H9 (cell line): ENCODE measurements around the gene IFFO2. TPM values are rescaled to one million over a fixed set of nuclear protein-coding genes. Genes with fewer than 3 reads are reported as not detected.

ENCODE experiments used
- DNase-seq: peaks from one replicate; pipeline ENCODE4 v3.0.0-alpha.2; 2017
- H2AFZ ChIP-seq: one replicate; pipeline ENCODE4 v1.6.1; 2013; ENCODE audit warnings: mild to moderate bottlenecking, low read length, control low read depth, moderate library complexity
- H2AK5ac ChIP-seq: 2 replicates; pipeline ENCODE4 v1.6.1; 2013; ENCODE audit warnings: low read length, control low read depth, mixed read lengths; ENCODE audit not compliant: insufficient read length
- H2BK120ac ChIP-seq: one replicate; pipeline ENCODE4 v1.6.1; 2013; ENCODE audit warnings: low read depth, mild to moderate bottlenecking, low read length, control low read depth, inconsistent platforms; ENCODE audit not compliant: poor library complexity, severe bottlenecking
- H2BK12ac ChIP-seq: 2 replicates; pipeline ENCODE4 v1.6.1; 2013; ENCODE audit warnings: low read length, control low read depth, mixed read lengths, low read depth; ENCODE audit not compliant: insufficient read length
- H2BK15ac ChIP-seq: 2 replicates; pipeline ENCODE4 v1.6.1; 2013; ENCODE audit warnings: low read depth, low read length, control low read depth
- H2BK20ac ChIP-seq: one replicate; pipeline ENCODE4 v1.6.1; 2013; ENCODE audit warnings: low read depth, mild to moderate bottlenecking, low read length, control low read depth, inconsistent platforms; ENCODE audit not compliant: poor library complexity, severe bottlenecking
- H2BK5ac ChIP-seq: 2 replicates; pipeline ENCODE4 v1.6.1; 2013; ENCODE audit warnings: low read length, control low read depth, mixed read lengths; ENCODE audit not compliant: insufficient read length
- H3K14ac ChIP-seq: 2 replicates; pipeline ENCODE4 v1.6.1; 2013; ENCODE audit warnings: low read length, control low read depth; ENCODE audit not compliant: insufficient read depth
- H3K18ac ChIP-seq: 2 replicates; pipeline ENCODE4 v1.6.1; 2013; ENCODE audit warnings: low read depth, mild to moderate bottlenecking, mixed read lengths, low read length, control low read depth; ENCODE audit not compliant: insufficient read length
- H3K23ac ChIP-seq: 2 replicates; pipeline ENCODE4 v1.6.1; 2013; ENCODE audit warnings: low read length, control low read depth, mixed read lengths, low read depth; ENCODE audit not compliant: insufficient read length
- H3K23me2 ChIP-seq: 2 replicates; pipeline ENCODE4 v1.6.1; 2013; ENCODE audit warnings: low read depth, mild to moderate bottlenecking, mixed read lengths, low read length, control low read depth; ENCODE audit not compliant: insufficient read length, poor library complexity, severe bottlenecking
- H3K27ac ChIP-seq: 2 replicates; pipeline ENCODE4 v1.5.1; 2013; ENCODE audit warnings: low read length, control low read depth, mixed read lengths, low read depth; ENCODE audit not compliant: insufficient read length
- H3K27me3 ChIP-seq: 2 replicates; pipeline ENCODE4 v1.6.1; 2013; ENCODE audit warnings: low read length, control low read depth, inconsistent platforms; ENCODE audit not compliant: insufficient read depth
- H3K4ac ChIP-seq: 2 replicates; pipeline ENCODE4 v1.6.1; 2013; ENCODE audit warnings: low read depth, mild to moderate bottlenecking, control low read depth, inconsistent platforms, low read length, moderate library complexity
- H3K4me1 ChIP-seq: 2 replicates; pipeline ENCODE4 v1.6.1; 2013; ENCODE audit warnings: low read length, control low read depth, inconsistent platforms; ENCODE audit not compliant: insufficient read depth
- H3K4me2 ChIP-seq: 2 replicates; pipeline ENCODE4 v1.6.1; 2013; ENCODE audit warnings: low read length, control low read depth, mixed read lengths; ENCODE audit not compliant: insufficient read length, insufficient read depth
- H3K56ac ChIP-seq: 2 replicates; pipeline ENCODE4 v1.6.1; 2013; ENCODE audit warnings: low read depth, mild to moderate bottlenecking, mixed read lengths, low read length, control low read depth; ENCODE audit not compliant: insufficient read length
- H3K79me1 ChIP-seq: 2 replicates; pipeline ENCODE4 v1.6.1; 2013; ENCODE audit warnings: low read depth, mild to moderate bottlenecking, moderate library complexity, low read length, control low read depth, inconsistent platforms; ENCODE audit not compliant: insufficient read depth, poor library complexity, severe bottlenecking
- H3K79me2 ChIP-seq: 2 replicates; pipeline ENCODE4 v1.6.1; 2013; ENCODE audit warnings: low read length, control low read depth, inconsistent platforms; ENCODE audit not compliant: insufficient read depth
- H3K9ac ChIP-seq: 2 replicates; pipeline ENCODE4 v1.6.1; 2013; ENCODE audit warnings: low read length, control low read depth, mixed read lengths; ENCODE audit not compliant: insufficient read length; ENCODE audit errors: extremely low read depth
- H3K9me3 ChIP-seq: one replicate; pipeline ENCODE4 v1.6.1; 2013; ENCODE audit warnings: low read depth, low read length, inconsistent platforms; ENCODE audit not compliant: control insufficient read depth
- H3T11ph ChIP-seq: one replicate; pipeline ENCODE4 v1.6.1; 2013; ENCODE audit warnings: mild to moderate bottlenecking, low read length, control low read depth, inconsistent platforms
- H4K20me1 ChIP-seq: one replicate; pipeline ENCODE4 v1.6.1; 2013; ENCODE audit not compliant: control insufficient read depth, insufficient read length, insufficient read depth
- H4K5ac ChIP-seq: 2 replicates; pipeline ENCODE4 v1.6.1; 2013; ENCODE audit warnings: low read depth, mild to moderate bottlenecking, mixed read lengths, low read length, control low read depth; ENCODE audit not compliant: insufficient read length
- H4K8ac ChIP-seq: replicated peaks from 2 replicates; pipeline ENCODE4 v1.6.1; 2013; ENCODE audit warnings: low read length, control low read depth, mixed read lengths, low read depth; ENCODE audit not compliant: insufficient read length
- H4K91ac ChIP-seq: 2 replicates; pipeline ENCODE4 v1.6.1; 2013; ENCODE audit warnings: low read depth, mild to moderate bottlenecking, moderate library complexity, mixed read lengths, low read length, control low read depth; ENCODE audit not compliant: insufficient read length
- H3K27ac Mint-ChIP-seq, 3 experiments: 2 replicates in 2 of 3; 3 replicates in 1 of 3; pipeline ENCODE4 v1.8.0; 2020 to 2021; ENCODE audit warnings: mixed read lengths in 3 of 3, mild to moderate bottlenecking in 1 of 3, moderate library complexity in 1 of 3
- H3K27me3 Mint-ChIP-seq: 2 replicates; pipeline ENCODE4 v1.8.0; 2021; ENCODE audit warnings: low read depth, mild to moderate bottlenecking, moderate library complexity, mixed read lengths
- H3K36me3 Mint-ChIP-seq, 3 experiments: 2 replicates in 2 of 3; 3 replicates in 1 of 3; pipeline ENCODE4 v1.8.0; 2020 to 2021; ENCODE audit warnings: low read depth in 3 of 3, mixed read lengths in 3 of 3; ENCODE audit not compliant: insufficient read depth in 1 of 3
- H3K4me1 Mint-ChIP-seq, 2 experiments: 2 replicates each; pipeline ENCODE4 v1.8.0; 2020; ENCODE audit warnings: mixed read lengths in 2 of 2
- H3K4me3 Mint-ChIP-seq, 2 experiments: 2 replicates in 1 of 2; 3 replicates in 1 of 2; pipeline ENCODE4 v1.8.0; 2020 to 2021; ENCODE audit warnings: mild to moderate bottlenecking in 2 of 2, mixed read lengths in 2 of 2, moderate library complexity in 1 of 2
- H3K9me3 Mint-ChIP-seq, 2 experiments: 2 replicates in 1 of 2; 3 replicates in 1 of 2; pipeline ENCODE4 v1.8.0; 2020; ENCODE audit warnings: mild to moderate bottlenecking in 2 of 2, mixed read lengths in 2 of 2, moderate library complexity in 1 of 2
- WGBS: extraction: QIAGEN DNeasy Blood & Tissue Kit; methylation state at CpG from one replicate; pipeline ENCODE4 v1.1.7; 2013; ENCODE audit warnings: missing lambda C conversion rate, low lambda C conversion rate, mixed read lengths; ENCODE audit not compliant: insufficient read length; ENCODE audit errors: extremely low coverage; 5-methylcytosine and 5-hydroxymethylcytosine counted together
- total RNA-seq: library from RNA; stranded (reverse); gene quantifications from 2 replicates; pipeline ENCODE4 v1.2.1, GENCODE V29; 2021
- TF ChIP-seq, protein P1 (sequence below): fragments of 200-600 bp; sonication (generic); conservative IDR thresholded peaks from 3 replicates; pipeline ENCODE4 v1.8.0; 2021; ENCODE audit warnings: antibody characterized with exemption, mild to moderate bottlenecking

The IFFO2 gene
- total RNA-seq, 1 experiment from 2014 or later, result 3.6 TPM

DNA sequence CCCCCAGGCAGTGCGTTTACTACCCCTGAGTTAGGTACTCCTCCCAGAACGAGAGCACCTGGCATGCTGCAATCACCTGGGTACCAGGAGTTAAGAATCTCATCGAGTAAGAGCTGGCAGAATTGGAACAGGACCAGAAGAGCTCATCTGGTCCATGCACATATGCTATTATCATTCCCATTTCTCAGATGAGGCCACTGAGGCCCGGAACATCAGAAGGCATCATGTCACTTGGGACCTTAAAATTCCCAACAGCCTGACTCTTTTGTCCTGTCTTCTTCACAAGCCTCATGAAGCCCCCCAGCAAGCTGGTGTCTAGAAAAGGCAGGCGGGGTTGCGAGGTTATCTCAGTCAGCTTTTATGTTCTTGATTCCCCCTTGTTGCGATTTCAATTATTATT lies 13.9 kb upstream of the IFFO2 start:
- H2BK5ac ChIP-seq, result no peak overlapping the region
- Mint-ChIP-seq H3K4me1 (peaks cover 7 to 9% of the 10 kb centered on the region in 2 experiments), H3K9me3 (no peaks in the 10 kb centered on the region), H3K36me3 (no peaks in the 10 kb centered on the region), H3K27me3 (peaks cover 10% of the 10 kb centered on the region), H3K4me3 (no peak overlapping the region), H3K27ac (no peak overlapping the region)
- H3K79me1 ChIP-seq, result no peaks in the 10 kb centered on the region
- H2BK20ac ChIP-seq, result no peak overlapping the region
- no peak overlapping the region for H3K56ac ChIP-seq
- no peak overlapping the region for H2AFZ ChIP-seq
- no peak overlapping the region for H3K23ac ChIP-seq
- no peak overlapping the region for H4K91ac ChIP-seq
- no peaks in the 10 kb centered on the region for H3K23me2 ChIP-seq
- no peak overlapping the region for H2BK120ac ChIP-seq
- no peak for DNase-seq
- no peak overlapping the region for H3K9ac ChIP-seq
- TF ChIP-seq, protein P1, sequence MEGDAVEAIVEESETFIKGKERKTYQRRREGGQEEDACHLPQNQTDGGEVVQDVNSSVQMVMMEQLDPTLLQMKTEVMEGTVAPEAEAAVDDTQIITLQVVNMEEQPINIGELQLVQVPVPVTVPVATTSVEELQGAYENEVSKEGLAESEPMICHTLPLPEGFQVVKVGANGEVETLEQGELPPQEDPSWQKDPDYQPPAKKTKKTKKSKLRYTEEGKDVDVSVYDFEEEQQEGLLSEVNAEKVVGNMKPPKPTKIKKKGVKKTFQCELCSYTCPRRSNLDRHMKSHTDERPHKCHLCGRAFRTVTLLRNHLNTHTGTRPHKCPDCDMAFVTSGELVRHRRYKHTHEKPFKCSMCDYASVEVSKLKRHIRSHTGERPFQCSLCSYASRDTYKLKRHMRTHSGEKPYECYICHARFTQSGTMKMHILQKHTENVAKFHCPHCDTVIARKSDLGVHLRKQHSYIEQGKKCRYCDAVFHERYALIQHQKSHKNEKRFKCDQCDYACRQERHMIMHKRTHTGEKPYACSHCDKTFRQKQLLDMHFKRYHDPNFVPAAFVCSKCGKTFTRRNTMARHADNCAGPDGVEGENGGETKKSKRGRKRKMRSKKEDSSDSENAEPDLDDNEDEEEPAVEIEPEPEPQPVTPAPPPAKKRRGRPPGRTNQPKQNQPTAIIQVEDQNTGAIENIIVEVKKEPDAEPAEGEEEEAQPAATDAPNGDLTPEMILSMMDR, result no peak
- H2BK12ac ChIP-seq, result no peak overlapping the region
- H2BK15ac ChIP-seq, result no peak overlapping the region
- no peak overlapping the region for H4K8ac ChIP-seq
- no peak overlapping the region for H3K4me2 ChIP-seq
- no peak overlapping the region for H3K4ac ChIP-seq
- no peak overlapping the region for H3T11ph ChIP-seq
- no peak overlapping the region for H2AK5ac ChIP-seq
- no peak overlapping the region for H3K18ac ChIP-seq
- H4K20me1 ChIP-seq, result no peaks in the 10 kb centered on the region
- H3K14ac ChIP-seq, result no peak overlapping the region
- WGBS, result no CpG with 5 or more reads among the region's 7 CpGs
- no peaks in the 10 kb centered on the region for H3K27me3 ChIP-seq
- H3K9me3 ChIP-seq, result no peaks in the 10 kb centered on the region
- H3K79me2 ChIP-seq, result no peaks in the 10 kb centered on the region
- H4K5ac ChIP-seq, result no peak overlapping the region
- H3K4me1 ChIP-seq, result no peaks in the 10 kb centered on the region
- H3K27ac ChIP-seq, result no peak overlapping the region
